Body of pancreas (tissue), 4 donors: ENCODE results near the gene DEPDC5.

Source experiments
- POLR2A ChIP-seq, 3 donors: fragments of 450-650 bp; IDR thresholded peaks; one replicate each; pipeline ENCODE4 v1.6.1; 2016; ENCODE audit warnings: antibody characterized with exemption in 3 of 3, mild to moderate bottlenecking in 2 of 3
- TF ChIP-seq, protein P1 (sequence below), 7 experiments: fragments of 450-650 bp in 4 of 7; fragments of 200-600 bp in 3 of 7; sonication (generic) in 3 of 7; IDR thresholded peaks; one replicate each; pipeline ENCODE4 v1.5.1; 2016 to 2019; ENCODE audit warnings: antibody characterized with exemption in 7 of 7

DNA sequence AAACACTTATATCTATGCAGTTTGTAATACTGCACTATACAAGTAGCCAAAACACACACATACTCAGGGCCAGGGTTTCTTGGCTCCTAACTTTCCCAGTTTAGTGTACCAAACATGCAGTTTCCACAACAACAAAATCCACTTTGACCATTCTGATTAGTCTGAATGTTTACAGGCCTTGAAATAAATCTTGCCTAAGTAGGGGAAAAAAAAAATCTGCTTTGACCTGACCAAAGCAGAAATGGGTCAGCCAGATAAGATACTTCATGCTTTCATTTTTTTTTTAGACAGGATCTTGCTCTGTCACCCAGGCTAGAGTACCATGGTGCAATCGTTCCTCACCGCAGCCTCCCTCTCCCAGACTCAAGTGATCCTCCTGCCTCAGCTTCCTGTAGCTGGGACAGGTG lies 14.0 kb upstream of the DEPDC5 start:
- TF ChIP-seq, protein P1, sequence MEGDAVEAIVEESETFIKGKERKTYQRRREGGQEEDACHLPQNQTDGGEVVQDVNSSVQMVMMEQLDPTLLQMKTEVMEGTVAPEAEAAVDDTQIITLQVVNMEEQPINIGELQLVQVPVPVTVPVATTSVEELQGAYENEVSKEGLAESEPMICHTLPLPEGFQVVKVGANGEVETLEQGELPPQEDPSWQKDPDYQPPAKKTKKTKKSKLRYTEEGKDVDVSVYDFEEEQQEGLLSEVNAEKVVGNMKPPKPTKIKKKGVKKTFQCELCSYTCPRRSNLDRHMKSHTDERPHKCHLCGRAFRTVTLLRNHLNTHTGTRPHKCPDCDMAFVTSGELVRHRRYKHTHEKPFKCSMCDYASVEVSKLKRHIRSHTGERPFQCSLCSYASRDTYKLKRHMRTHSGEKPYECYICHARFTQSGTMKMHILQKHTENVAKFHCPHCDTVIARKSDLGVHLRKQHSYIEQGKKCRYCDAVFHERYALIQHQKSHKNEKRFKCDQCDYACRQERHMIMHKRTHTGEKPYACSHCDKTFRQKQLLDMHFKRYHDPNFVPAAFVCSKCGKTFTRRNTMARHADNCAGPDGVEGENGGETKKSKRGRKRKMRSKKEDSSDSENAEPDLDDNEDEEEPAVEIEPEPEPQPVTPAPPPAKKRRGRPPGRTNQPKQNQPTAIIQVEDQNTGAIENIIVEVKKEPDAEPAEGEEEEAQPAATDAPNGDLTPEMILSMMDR (IDR thresholded peaks at IDR 0.05): no peak
- no peak for TF ChIP-seq POLR2A (IDR thresholded peaks at IDR 0.05)
